ENCODE data around the gene PPP1R1C. TPM values are rescaled to one million over a fixed set of nuclear protein-coding genes. Genes with fewer than 3 reads are reported as not detected.
"Not testable (repeated sequence)": the region's sequence is repeated elsewhere in the genome, so short reads cannot be mapped to it uniquely, and the experiment has no call there.

PPP1R1C gene
- total RNA-seq, 2 donors from 2014 or later = 7.3 TPM; not detected in 1

DNA sequence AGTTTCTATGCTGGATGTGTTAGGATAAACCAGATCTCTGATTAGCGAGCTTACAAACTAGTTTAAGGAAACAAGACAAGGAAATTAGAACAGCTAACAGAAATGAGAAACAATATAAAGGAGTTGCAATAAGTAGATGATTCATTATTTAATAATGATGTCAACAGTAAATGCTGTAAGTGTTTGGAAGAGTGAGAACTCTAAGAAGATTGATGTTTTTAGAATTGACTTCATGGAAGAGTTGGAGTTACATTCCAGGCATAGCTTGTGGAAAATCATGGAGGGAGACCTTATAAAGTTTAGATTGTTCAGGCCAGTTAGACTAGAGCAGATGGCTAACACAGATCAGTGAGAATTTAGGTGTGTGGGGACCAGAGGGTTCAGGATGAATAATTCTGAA lies 32.6 kb downstream of the PPP1R1C start:
- DNase-seq (no peak), ATAC-seq (peak; percentile 30)
- no peak overlapping the region for H3K27ac ChIP-seq
- WGBS, 2 donors = 66 to 79% methylated on average over 1 of the region's 1 CpG
- H3K36me3 ChIP-seq (replicated peaks in 1 of 2; ENCODE audit: insufficient read depth in 1 of 2, low read depth in 2 of 2) = no peaks in the 10 kb centered on the region
- no peak overlapping the region for H3K4me3 ChIP-seq
- no peaks in the 10 kb centered on the region for H3K9me3 ChIP-seq
- intact Hi-C loops (cut with DNase I) = no loop called here
- no peak for TF ChIP-seq POLR2A (IDR thresholded peaks at IDR 0.05)
- TF ChIP-seq, protein P1, sequence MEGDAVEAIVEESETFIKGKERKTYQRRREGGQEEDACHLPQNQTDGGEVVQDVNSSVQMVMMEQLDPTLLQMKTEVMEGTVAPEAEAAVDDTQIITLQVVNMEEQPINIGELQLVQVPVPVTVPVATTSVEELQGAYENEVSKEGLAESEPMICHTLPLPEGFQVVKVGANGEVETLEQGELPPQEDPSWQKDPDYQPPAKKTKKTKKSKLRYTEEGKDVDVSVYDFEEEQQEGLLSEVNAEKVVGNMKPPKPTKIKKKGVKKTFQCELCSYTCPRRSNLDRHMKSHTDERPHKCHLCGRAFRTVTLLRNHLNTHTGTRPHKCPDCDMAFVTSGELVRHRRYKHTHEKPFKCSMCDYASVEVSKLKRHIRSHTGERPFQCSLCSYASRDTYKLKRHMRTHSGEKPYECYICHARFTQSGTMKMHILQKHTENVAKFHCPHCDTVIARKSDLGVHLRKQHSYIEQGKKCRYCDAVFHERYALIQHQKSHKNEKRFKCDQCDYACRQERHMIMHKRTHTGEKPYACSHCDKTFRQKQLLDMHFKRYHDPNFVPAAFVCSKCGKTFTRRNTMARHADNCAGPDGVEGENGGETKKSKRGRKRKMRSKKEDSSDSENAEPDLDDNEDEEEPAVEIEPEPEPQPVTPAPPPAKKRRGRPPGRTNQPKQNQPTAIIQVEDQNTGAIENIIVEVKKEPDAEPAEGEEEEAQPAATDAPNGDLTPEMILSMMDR (IDR thresholded peaks at IDR 0.05) = no peak
- no peaks in the 10 kb centered on the region for H3K27me3 ChIP-seq
- no peaks in the 10 kb centered on the region for H3K4me1 ChIP-seq

DNA sequence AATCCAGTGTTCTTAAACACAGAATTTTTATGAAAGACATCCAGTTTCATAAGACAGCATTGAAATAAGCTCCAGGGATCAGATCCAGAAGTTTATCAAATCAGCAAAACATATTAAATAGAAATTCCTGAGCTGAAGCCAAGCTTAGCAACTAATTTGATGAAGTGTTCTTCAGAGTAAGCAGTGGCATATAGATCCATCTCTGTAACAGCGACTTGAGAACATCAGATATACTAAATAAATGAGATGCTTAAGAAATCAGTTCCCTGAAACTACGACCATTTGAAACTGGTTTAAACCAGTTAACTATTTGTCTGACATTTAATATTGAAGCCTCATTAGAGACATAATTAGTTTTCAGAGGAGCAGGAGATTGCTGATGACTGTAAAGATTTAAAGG lies 34.1 kb downstream of the PPP1R1C start:
- intact Hi-C loops (cut with DNase I) = no loop called here
- ATAC-seq = no peak
- H3K9me3 ChIP-seq = no peaks in the 10 kb centered on the region
- H3K36me3 ChIP-seq (replicated peaks in 1 of 2; ENCODE audit: insufficient read depth in 1 of 2, low read depth in 2 of 2) = no peaks in the 10 kb centered on the region
- DNase-seq = no peak
- H3K4me1 ChIP-seq = no peaks in the 10 kb centered on the region
- TF ChIP-seq, protein P1 (IDR thresholded peaks at IDR 0.05) = no peak
- TF ChIP-seq POLR2A (IDR thresholded peaks at IDR 0.05) = no peak
- WGBS, 2 donors = 59 to 69% methylated on average over 2 of the region's 2 CpGs
- H3K27ac ChIP-seq = no peak overlapping the region
- no peaks in the 10 kb centered on the region for H3K27me3 ChIP-seq
- no peak overlapping the region for H3K4me3 ChIP-seq

DNA sequence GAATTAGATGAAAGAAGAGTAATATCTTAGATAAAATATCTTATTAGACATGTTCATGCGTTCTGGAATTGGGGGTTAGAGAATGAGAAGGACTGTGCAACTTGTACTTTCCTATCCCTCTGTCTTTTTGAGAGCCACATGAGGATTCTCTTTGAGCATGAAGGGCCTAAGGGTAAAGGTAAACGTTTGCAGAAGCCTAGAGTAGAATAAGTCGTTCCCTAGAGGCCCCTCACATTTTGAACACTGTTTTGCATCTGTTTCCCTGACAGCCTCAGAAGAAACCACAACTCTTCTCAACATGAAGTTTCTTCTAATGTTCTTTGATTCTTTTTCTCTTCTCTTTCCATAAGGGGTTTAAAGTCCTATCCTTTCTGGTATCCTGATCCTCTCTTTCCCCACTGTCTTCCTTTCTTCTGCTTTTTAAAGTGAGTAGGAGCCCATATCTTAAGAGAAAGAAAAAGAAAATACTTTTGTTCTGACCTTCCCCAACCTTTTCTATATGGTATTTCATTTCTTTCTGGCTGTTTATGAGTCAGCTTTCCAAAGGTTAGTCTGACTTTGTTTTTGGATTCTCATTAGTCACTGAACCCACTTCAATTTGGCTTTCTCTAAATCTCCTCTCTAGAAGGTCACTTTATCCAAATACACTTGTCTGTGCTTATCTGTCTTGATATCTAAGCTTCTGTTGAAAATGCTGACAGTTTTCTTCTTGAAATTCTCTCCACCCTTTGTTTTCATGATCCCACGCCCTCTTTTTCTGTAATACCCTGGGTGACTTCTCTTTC lies 34.8 kb downstream of the PPP1R1C start:
- Histone ChIP-seq H3K4me3 (no peak overlapping the region), H3K36me3 (replicated peaks in 1 of 2; ENCODE audit: insufficient read depth in 1 of 2, low read depth in 2 of 2) (no peaks in the 10 kb centered on the region), H3K27ac (no peak overlapping the region), H3K4me1 (no peaks in the 10 kb centered on the region), H3K27me3 (no peaks in the 10 kb centered on the region), H3K9me3 (no peaks in the 10 kb centered on the region)
- ATAC-seq (no peak), DNase-seq (no peak)
- TF ChIP-seq, protein P1 (IDR thresholded peaks at IDR 0.05) = no peak
- no peak for TF ChIP-seq POLR2A (IDR thresholded peaks at IDR 0.05)
- 54 to 62% methylated on average over 4 of the region's 4 CpGs for WGBS, 2 donors
- intact Hi-C loops (cut with DNase I) = no loop called here

DNA sequence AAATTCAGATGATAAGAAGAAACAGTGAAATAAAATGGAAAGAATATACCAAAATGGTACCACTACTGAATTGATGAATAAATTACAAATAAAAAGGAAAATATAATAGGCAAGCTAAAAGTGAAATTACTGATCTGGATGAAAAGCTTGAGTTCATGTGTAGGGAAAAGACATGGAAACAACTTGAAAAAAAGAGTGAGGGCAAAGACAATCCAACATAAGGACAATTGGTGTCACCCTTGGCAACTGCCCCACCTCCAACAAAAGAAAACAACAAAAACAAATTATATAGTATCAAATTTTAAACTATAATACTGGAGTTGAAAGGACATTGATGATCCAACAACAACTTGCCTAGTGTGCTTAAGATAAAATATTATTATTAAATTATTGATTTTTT lies 37.6 kb downstream of the PPP1R1C start:
- intact Hi-C loops (cut with DNase I) = no loop called here
- no peaks in the 10 kb centered on the region for H3K36me3 ChIP-seq (replicated peaks in 1 of 2; ENCODE audit: insufficient read depth in 1 of 2, low read depth in 2 of 2)
- no peaks in the 10 kb centered on the region for H3K27me3 ChIP-seq
- H3K9me3 ChIP-seq = no peaks in the 10 kb centered on the region
- no peaks in the 10 kb centered on the region for H3K4me1 ChIP-seq
- H3K4me3 ChIP-seq = no peak overlapping the region
- no peak for DNase-seq
- H3K27ac ChIP-seq = no peak overlapping the region
- no peak for ATAC-seq
- no peak for TF ChIP-seq POLR2A (IDR thresholded peaks at IDR 0.05)
- TF ChIP-seq, protein P1 (IDR thresholded peaks at IDR 0.05) = no peak

DNA sequence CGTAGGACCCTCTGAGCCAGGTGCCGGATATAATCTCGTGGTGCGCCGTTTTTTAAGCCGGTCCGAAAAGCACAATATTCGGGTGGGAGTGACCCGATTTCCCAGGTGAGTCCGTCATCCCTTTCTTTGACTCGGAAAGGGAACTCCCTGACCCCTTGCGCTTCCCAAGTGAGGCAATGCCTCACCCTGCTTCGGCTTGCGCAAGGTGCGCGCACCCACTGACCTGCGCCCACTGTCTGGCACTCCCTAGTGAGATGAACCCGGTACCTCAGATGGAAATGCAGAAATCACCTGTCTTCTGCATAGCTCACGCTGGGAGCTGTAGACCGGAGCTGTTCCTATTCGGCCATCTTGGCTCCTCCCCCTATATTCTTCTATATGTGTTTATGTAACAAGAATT lies 45.2 kb downstream of the PPP1R1C start:
- not testable (repeated sequence) for H3K4me3 ChIP-seq, ATAC-seq
- 79% methylated on average over 21 of the region's 21 CpGs for WGBS, 2 donors

More for the DNA sequence above, 45.2 kb downstream of the PPP1R1C start:
- H3K36me3 ChIP-seq (replicated peaks in 1 of 2; ENCODE audit: insufficient read depth in 1 of 2, low read depth in 2 of 2); H3K9me3 ChIP-seq; H3K4me1 ChIP-seq; H3K27ac ChIP-seq; H3K27me3 ChIP-seq; intact Hi-C loops (cut with DNase I); DNase-seq: not testable (repeated sequence)
